Stimulated activated CD4-positive, alpha-beta T cell treated with anti-CD3 and anti-CD28 coated beads, Interleukin-2, amount 100 ng/mL, for 4 hours (primary cell): ENCODE data around the gene RNF175.

Experiments used
- DNase-seq: peaks from one replicate; pipeline ENCODE4 v3.0.0-alpha.2; 2020; ENCODE audit warnings: low read depth

RNF175 gene

GRCh38 chr4:153784166-153784699, 24.4 kb upstream of the RNF175 start:
- no peak for DNase-seq

GRCh38 chr4:153782581-153782980, 22.8 kb upstream of the RNF175 start:
- no peak for DNase-seq

- no peak for DNase-seq
These were observed 22.0 kb upstream of the RNF175 start for GRCh38 chr4:153781717-153782416.

- DNase-seq: no peak
These were observed 21.5 kb upstream of the RNF175 start for GRCh38 chr4:153781280-153781679.

- no peak for DNase-seq
These were observed 21.1 kb upstream of the RNF175 start for GRCh38 chr4:153780876-153781275.

- DNase-seq: no peak
These were observed 20.4 kb upstream of the RNF175 start for GRCh38 chr4:153780221-153780620.

GRCh38 chr4:153778383-153778782, 18.6 kb upstream of the RNF175 start:
- no peak for DNase-seq

GRCh38 chr4:153777421-153777820, 17.6 kb upstream of the RNF175 start:
- no peak for DNase-seq

- no peak for DNase-seq
These were observed 16.8 kb upstream of the RNF175 start for GRCh38 chr4:153776601-153777000.

GRCh38 chr4:153773236-153773690, 13.4 kb upstream of the RNF175 start:
- DNase-seq: no peak

GRCh38 chr4:153771046-153771445, 11.2 kb upstream of the RNF175 start:
- no peak for DNase-seq

- DNase-seq: no peak
These were observed 6.9 kb upstream of the RNF175 start for GRCh38 chr4:153766758-153767157.

- no peak for DNase-seq
These were observed 6.1 kb upstream of the RNF175 start for GRCh38 chr4:153765894-153766293.

- DNase-seq: no peak
These were observed 5.0 kb upstream of the RNF175 start for GRCh38 chr4:153764601-153765368.

GRCh38 chr4:153763404-153763803, 3.6 kb upstream of the RNF175 start:
- no peak for DNase-seq

- no peak for DNase-seq
These were observed 977 bp downstream of the RNF175 start for GRCh38 chr4:153758688-153759406.

- DNase-seq: no peak
These were observed 1.7 kb downstream of the RNF175 start for GRCh38 chr4:153758136-153758535.

GRCh38 chr4:153757407-153757806, 2.4 kb downstream of the RNF175 start:
- no peak for DNase-seq

GRCh38 chr4:153755186-153755585, 4.6 kb downstream of the RNF175 start:
- no peak for DNase-seq

GRCh38 chr4:153750197-153750817, 9.5 kb downstream of the RNF175 start:
- DNase-seq: peak; percentile 52

- DNase-seq: no peak
These were observed 11.4 kb downstream of the RNF175 start for GRCh38 chr4:153748378-153748777.

GRCh38 chr4:153747406-153747955, 12.3 kb downstream of the RNF175 start:
- DNase-seq: no peak
